Measurements from ENCODE around the gene CFAP57. TPM values are rescaled to one million over a fixed set of nuclear protein-coding genes. Genes with fewer than 3 reads are reported as not detected.

CFAP57 gene
- total RNA-seq, 1 donor from 2014 or later = 4.8 TPM

DNA sequence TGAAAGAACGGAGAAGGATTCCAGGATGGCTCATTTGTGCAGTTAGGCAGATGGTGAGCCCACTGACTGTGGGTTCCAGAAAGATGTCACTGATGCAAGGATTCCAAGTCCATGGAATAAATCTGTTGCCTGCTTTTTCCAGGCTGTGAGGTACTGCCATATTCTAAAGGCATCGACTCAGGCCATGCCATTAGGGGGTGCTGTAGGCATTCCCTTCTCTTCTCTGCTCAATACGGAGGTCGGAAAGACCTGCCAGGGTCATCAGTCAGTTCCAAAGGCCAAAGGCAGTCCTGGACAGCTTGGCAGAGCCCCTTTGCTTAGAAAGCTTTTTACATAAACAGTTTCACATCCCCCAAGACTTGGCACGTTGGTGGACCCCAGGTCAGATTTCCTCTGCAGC, 66.0 kb downstream of the CFAP57 start:
- no peak for DNase-seq (ENCODE audit: low read depth)
- no peak overlapping the region for H3K4me3 ChIP-seq (ENCODE audit: low read depth, low read length)
- H3K27me3 ChIP-seq (ENCODE audit: control insufficient read depth, insufficient read depth, low read length) = peaks cover 2% of the 10 kb centered on the region
- TF ChIP-seq, protein P1, sequence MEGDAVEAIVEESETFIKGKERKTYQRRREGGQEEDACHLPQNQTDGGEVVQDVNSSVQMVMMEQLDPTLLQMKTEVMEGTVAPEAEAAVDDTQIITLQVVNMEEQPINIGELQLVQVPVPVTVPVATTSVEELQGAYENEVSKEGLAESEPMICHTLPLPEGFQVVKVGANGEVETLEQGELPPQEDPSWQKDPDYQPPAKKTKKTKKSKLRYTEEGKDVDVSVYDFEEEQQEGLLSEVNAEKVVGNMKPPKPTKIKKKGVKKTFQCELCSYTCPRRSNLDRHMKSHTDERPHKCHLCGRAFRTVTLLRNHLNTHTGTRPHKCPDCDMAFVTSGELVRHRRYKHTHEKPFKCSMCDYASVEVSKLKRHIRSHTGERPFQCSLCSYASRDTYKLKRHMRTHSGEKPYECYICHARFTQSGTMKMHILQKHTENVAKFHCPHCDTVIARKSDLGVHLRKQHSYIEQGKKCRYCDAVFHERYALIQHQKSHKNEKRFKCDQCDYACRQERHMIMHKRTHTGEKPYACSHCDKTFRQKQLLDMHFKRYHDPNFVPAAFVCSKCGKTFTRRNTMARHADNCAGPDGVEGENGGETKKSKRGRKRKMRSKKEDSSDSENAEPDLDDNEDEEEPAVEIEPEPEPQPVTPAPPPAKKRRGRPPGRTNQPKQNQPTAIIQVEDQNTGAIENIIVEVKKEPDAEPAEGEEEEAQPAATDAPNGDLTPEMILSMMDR (IDR thresholded peaks at IDR 0.05; ENCODE audit: insufficient read depth, low read length, poor library complexity, severe bottlenecking) = peak; percentile 77
- no peaks in the 10 kb centered on the region for H3K36me3 ChIP-seq (ENCODE audit: control insufficient read depth, insufficient read depth, low read length)

DNA sequence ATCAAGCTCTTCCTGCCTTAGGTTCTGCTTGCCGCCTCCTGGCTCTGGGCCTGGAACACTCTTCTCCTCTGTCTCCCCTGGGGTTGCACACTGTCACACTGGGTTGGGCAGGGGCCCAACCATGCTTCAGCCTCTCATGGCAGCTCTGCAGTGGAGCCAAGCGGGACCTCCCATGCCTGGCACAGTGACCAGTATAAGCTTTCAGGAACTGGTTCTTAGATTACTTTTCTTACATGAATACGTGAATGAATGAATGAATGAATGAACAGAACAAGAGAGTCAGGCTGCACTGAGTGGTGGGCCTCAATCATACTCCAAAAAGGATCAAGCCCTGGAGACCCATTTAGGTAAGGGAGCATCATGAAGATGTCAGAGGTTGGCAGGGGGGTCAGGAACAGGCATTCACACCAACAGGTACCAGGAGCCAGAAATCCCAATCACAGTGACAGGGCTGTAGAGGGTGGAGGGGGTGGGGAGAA, 66.9 kb downstream of the CFAP57 start:
- no peak for DNase-seq (ENCODE audit: low read depth)
- Histone ChIP-seq H3K27me3 (ENCODE audit: control insufficient read depth, insufficient read depth, low read length) (peaks cover 2% of the 10 kb centered on the region), H3K36me3 (ENCODE audit: control insufficient read depth, insufficient read depth, low read length) (no peaks in the 10 kb centered on the region), H3K4me3 (ENCODE audit: low read depth, low read length) (no peak overlapping the region)
- TF ChIP-seq, protein P1 (IDR thresholded peaks at IDR 0.05; ENCODE audit: insufficient read depth, low read length, poor library complexity, severe bottlenecking) = no peak

DNA sequence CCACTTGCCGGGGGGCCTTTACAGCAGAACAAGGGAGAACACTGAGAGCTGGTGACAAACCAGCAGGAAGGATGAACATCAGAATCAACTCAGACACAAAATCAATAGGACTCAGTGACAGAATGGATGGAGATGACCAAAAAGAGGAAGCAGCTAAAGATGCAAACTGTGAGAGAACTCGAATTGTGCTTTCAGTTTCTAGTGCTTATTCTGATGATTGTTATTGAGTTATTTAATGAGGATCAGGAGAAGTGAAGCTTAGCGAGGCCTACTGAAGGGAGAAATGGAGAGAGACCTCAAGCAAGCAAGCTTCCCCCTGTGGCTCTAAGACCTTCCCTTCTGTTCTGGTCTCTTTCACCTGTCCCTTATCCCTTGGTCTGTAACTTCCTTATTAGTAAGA, 67.4 kb downstream of the CFAP57 start:
- TF ChIP-seq, protein P1 (IDR thresholded peaks at IDR 0.05; ENCODE audit: insufficient read depth, low read length, poor library complexity, severe bottlenecking) = no peak
- peaks cover 2% of the 10 kb centered on the region for H3K27me3 ChIP-seq (ENCODE audit: control insufficient read depth, insufficient read depth, low read length)
- no peaks in the 10 kb centered on the region for H3K36me3 ChIP-seq (ENCODE audit: control insufficient read depth, insufficient read depth, low read length)
- no peak for DNase-seq (ENCODE audit: low read depth)
- H3K4me3 ChIP-seq (ENCODE audit: low read depth, low read length) = no peak overlapping the region

DNA sequence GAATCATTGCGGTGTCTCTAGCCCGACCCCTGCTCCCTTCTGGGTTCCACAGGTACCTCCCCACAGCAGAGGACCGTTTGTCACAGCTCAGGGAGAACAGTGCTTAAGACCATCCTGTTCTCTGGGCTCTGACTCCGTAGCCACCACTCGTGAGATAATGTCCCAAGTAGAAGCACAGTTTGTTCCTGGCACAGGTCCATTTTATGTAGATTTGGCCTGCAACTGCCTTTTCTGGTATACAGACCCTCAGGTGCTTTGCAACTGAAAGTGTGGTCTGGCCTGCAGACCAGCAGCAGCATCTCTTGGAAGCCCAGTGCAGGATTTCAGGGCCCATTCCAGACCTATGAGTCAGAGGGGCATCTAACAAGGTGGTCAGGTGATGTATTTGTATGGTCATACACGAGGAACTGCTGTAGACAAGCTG, 69.3 kb downstream of the CFAP57 start:
- Histone ChIP-seq H3K4me3 (ENCODE audit: low read depth, low read length) (no peak overlapping the region), H3K36me3 (ENCODE audit: control insufficient read depth, insufficient read depth, low read length) (no peaks in the 10 kb centered on the region), H3K27me3 (ENCODE audit: control insufficient read depth, insufficient read depth, low read length) (no peaks in the 10 kb centered on the region)
- DNase-seq (ENCODE audit: low read depth) = peak; percentile 57
- TF ChIP-seq, protein P1 (IDR thresholded peaks at IDR 0.05; ENCODE audit: insufficient read depth, low read length, poor library complexity, severe bottlenecking) = no peak

DNA sequence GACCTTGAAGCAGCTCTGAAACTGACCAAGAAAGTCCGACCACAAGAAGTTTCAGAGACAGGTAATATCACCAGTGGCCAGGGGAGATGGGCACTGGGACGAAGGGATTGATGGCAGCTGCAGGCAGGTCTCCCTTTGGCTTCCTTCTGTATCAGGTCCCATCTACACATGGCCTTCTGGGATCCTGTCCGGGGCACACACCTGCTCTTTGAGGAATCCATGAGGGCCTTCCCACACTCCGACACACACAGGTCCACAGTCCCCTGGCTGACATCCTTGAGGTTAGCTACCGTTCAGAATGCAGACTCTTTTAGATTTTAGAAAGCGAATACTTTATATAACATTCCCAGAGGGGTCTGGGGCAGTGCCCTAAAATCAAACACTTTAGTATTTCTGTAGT, 71.2 kb downstream of the CFAP57 start:
- Histone ChIP-seq H3K36me3 (ENCODE audit: control insufficient read depth, insufficient read depth, low read length) (no peaks in the 10 kb centered on the region), H3K4me3 (ENCODE audit: low read depth, low read length) (no peak overlapping the region), H3K27me3 (ENCODE audit: control insufficient read depth, insufficient read depth, low read length) (no peaks in the 10 kb centered on the region)
- DNase-seq (ENCODE audit: low read depth) = no peak
- TF ChIP-seq, protein P1 (IDR thresholded peaks at IDR 0.05; ENCODE audit: insufficient read depth, low read length, poor library complexity, severe bottlenecking) = no peak

DNA sequence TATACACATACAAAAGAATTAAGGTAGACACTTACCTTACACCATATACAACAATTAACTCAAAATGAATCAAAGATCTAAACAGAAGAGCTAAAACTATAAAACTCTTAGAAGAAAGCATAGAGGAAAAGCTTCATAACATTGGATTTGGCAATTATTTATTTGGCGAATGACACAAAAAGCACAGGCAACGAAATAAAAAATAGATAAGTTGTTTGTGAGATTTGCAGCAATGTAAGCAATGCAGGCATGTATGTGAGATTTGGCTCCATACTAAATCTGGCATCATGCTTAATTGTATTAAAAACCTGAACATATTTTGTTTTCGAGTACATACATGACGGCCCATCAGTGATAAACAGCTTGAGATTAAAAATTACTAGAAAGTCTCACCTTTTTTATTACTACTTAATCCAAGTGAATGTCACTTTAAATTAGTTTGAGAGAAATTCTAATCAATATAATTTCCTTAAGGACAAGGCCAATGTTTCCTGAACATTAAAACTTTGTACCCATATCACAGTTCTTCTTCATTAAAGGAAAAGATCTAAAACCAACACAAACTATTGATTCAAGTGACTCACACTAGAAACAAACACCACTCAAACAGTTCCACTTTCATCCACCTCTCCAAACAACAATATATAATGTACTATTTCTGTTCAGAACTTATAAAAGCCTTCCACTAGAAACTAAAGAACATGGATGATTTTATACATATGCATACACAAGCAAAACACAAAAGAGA, 74.5 kb downstream of the CFAP57 start:
- H3K4me3 ChIP-seq (ENCODE audit: low read depth, low read length) = no peak overlapping the region
- no peak for DNase-seq (ENCODE audit: low read depth)
- no peaks in the 10 kb centered on the region for H3K36me3 ChIP-seq (ENCODE audit: control insufficient read depth, insufficient read depth, low read length)
- TF ChIP-seq, protein P1 (IDR thresholded peaks at IDR 0.05; ENCODE audit: insufficient read depth, low read length, poor library complexity, severe bottlenecking) = no peak
- H3K27me3 ChIP-seq (ENCODE audit: control insufficient read depth, insufficient read depth, low read length) = no peaks in the 10 kb centered on the region

Measured in kidney epithelial cell (primary cell).